Adipocyte (in vitro differentiated cells): ENCODE results near the gene TIMM22.

ENCODE experiments used
- DNase-seq: peaks from one replicate; pipeline ENCODE4 v3.0.0-alpha.2; 2015; ENCODE audit warnings: low read depth
- H3K27me3 ChIP-seq: replicated peaks from 2 replicates; pipeline ENCODE4 v1.7.0; 2013; ENCODE audit warnings: mild to moderate bottlenecking, low read length, moderate library complexity; ENCODE audit not compliant: control insufficient read depth, insufficient read depth
- H3K36me3 ChIP-seq: 2 replicates; pipeline ENCODE4 v1.7.0; 2013; ENCODE audit warnings: low read length, mild to moderate bottlenecking, moderate library complexity; ENCODE audit not compliant: control insufficient read depth, insufficient read depth, severe bottlenecking
- H3K4me1 ChIP-seq: 2 replicates; pipeline ENCODE4 v1.7.0; 2013; ENCODE audit warnings: mild to moderate bottlenecking, low read length, moderate library complexity; ENCODE audit not compliant: control insufficient read depth, insufficient read depth
- H3K4me3 ChIP-seq: 2 replicates; pipeline ENCODE4 v1.7.0; 2013; ENCODE audit warnings: mild to moderate bottlenecking, low read length, moderate library complexity
- H3K9ac ChIP-seq: 2 replicates; pipeline ENCODE4 v1.7.0; 2013; ENCODE audit warnings: mild to moderate bottlenecking, low read length, moderate library complexity
- H3K9me3 ChIP-seq: 2 replicates; pipeline ENCODE4 v1.7.0; 2013; ENCODE audit warnings: mild to moderate bottlenecking, low read length, moderate library complexity; ENCODE audit not compliant: control insufficient read depth

The TIMM22 gene

DNA sequence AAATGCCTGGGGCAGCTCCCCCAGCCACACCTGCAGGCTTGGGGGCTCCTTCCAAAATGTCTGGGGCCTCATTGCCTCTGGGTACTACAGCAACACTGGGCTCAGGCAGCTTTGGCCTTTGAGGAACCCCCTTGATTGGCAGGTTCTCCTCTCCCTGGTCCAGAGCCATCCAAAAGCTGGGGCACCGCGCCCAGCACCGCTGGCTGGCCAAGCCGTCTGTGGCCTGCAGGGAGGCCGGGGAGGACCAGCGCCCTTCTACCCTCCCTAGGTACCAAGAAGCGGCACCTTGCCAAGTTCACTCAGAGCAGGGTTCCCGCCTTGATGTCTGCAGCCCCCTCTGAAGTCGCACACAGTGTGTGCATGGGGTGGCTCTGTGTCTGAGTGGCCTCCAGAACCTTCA lies 30.1 kb downstream of the TIMM22 start:
- Histone ChIP-seq H3K9me3 (no peaks in the 10 kb centered on the region), H3K9ac (no peak overlapping the region), H3K4me1 (peaks cover 28% of the 10 kb centered on the region), H3K36me3 (no peaks in the 10 kb centered on the region), H3K4me3 (no peak overlapping the region), H3K27me3 (no peaks in the 10 kb centered on the region)
- DNase-seq = no peak

DNA sequence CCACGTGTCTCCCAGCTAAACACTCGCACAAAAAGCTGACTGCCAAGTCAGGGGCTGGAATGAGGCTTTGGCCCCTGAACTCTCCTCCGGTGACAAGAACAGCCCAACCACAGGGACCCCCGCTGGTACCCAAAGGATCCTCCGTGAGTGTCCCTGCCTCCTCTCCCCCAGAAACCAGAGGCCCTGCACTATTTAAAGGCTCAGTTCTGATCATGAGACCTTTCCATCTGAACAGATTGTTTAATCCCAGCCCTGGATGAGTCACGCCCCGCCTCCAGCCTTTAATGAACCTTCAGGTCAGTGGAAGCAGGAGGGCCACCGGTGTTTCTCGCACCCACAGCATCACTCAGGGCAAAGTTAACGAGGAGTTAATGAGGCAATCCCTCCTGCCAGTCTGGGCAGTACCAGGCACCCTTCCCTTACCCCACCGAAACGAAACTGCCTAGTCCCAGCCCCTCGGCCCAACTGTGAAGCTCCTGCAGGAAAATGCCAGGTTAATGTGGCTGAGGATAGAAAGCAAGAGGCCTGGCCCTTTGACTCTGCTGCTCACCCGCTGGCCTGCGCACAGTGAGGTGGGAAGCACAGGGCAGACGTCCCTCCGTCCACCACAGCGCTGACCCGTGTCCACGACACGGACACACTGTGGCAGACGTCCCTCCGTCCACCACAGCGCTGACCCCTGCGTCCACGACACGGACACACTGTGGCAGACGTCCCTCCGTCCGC lies 32.4 kb downstream of the TIMM22 start:
- Histone ChIP-seq H3K4me3 (no peak overlapping the region), H3K4me1 (peaks cover 26% of the 10 kb centered on the region), H3K36me3 (no peaks in the 10 kb centered on the region), H3K9me3 (no peaks in the 10 kb centered on the region), H3K9ac (peak overlapping the region; percentile 57), H3K27me3 (no peaks in the 10 kb centered on the region)
- peak; percentile 37 for DNase-seq

DNA sequence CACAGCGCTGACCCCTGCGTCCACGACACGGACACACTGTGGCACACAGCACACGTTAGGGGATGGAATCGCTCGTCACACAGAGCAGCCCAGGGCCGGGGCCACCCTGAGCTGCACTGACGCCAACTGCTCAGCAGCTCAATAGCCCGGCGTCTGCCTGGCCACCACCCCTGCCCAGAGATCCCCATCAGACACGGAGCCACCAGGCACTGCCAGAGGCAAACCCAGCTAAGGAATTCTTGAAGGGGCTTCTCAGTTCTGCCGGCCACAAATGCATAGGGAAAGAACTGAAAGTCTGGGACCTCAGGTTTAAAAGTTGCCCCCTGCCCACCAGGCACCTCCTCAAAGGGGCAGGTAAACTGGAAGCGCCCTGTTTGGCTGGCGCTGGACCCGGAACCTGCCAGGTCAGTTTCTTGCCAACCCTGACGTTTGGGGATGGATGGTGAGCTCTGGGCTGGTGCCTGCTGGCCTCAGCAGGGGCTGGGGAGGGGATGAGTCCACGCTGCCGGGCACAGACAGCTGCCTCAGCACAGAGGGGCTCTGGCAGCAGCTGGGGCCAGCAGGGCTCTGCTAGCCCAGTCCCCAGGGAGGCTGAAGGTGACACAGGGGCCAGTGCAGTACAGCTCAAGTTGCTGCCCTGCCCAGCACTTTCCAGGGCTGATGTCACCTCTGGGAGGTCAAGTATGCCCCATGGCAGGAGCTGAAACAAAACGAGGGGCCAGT lies 33.2 kb downstream of the TIMM22 start:
- Histone ChIP-seq H3K4me1 (peaks cover 26% of the 10 kb centered on the region), H3K27me3 (no peaks in the 10 kb centered on the region), H3K9ac (no peak overlapping the region), H3K9me3 (no peaks in the 10 kb centered on the region), H3K4me3 (peak overlapping the region; percentile 24), H3K36me3 (no peaks in the 10 kb centered on the region)
- no peak for DNase-seq

DNA sequence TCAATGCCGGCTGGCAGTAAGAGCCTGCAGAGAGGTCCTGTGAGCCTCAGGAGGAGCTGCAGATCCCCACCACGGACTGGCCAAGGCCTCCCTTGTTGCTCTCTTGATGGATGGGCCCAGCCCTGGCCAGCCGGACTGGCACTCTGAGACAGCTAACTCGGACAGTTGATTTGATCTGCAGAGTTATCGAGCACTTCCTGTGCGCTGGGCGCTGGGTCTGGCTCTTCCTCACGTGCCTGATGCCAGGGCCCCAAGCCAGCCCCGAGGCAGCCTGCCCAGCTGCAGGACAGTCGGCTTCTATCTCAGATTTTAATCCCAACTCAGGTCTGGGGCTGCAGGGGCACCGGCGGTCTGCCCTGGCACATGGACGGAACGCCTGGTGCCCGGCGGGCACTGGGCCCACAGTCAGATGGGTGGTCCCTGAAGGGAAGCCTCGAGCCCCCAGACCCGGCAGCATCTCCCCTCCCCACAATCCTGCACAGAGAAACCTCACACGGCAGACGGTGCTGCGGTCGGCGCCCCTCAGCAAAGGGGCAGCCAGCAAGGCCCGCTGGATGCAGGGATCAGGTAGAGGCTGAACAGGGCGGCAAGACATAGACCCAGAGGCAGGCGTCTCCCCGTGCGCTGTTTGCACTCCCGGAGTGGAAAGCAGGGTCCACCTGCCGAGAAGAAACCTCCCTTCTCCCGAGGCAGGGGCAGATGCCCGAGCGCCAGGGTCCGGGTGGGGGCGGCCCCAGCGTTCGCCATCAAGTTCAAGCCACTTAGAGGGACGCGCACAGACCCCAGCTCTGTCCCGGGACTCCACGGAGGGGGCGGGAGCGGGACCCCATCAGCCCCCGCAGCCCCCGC lies 34.0 kb downstream of the TIMM22 start:
- DNase-seq = no peak
- no peaks in the 10 kb centered on the region for H3K27me3 ChIP-seq
- H3K9ac ChIP-seq = no peak overlapping the region
- H3K9me3 ChIP-seq = no peaks in the 10 kb centered on the region
- peak overlapping the region; percentile 24 for H3K4me3 ChIP-seq
- peaks cover 26% of the 10 kb centered on the region for H3K4me1 ChIP-seq
- H3K36me3 ChIP-seq = no peaks in the 10 kb centered on the region

DNA sequence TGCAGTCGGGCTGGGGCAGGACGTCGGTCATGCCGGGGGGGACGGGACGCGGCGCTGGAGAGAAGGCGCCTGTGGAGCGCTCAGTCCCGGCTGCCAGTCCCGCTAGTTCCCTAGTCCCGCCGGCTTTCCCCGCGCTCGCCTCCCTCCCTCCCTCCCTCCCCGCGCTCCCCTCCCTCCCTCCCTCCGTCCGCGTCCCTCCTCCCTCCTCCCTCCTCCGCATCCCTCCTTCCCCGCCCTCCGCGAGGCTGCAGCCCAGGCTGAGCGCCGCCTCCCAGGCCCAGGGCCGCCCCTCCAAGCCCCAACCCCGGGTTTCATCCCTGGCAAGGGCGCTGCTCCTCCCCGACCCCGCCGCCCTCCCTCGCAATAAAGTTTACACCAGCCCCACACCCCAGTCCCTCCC lies 34.8 kb downstream of the TIMM22 start:
- H3K4me1 ChIP-seq = peaks cover 26% of the 10 kb centered on the region
- no peak for DNase-seq
- no peak overlapping the region for H3K4me3 ChIP-seq

DNA sequence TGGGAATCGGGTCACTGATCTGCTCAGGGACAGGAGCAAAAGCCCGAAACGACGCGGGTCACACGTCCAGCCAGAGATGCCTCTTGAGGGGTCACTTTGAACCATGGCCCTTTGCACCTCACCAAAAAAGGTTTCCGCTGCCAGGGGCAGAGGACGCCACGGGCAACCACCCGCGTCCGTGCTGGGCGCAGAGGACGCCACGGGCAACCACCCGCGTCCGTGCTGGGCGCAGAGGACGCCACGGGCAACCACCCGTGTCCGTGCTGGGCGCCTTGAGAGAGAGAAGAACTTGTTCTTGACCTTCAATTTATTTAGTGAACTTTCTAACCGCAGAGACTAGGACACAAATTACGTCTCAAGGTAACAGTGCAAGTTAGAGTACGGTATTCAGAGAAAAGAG lies 35.5 kb downstream of the TIMM22 start:
- H3K4me3 ChIP-seq = no peak overlapping the region

More for the DNA sequence above, 34.8 kb downstream of the TIMM22 start:
- Histone ChIP-seq H3K9me3 (no peaks in the 10 kb centered on the region), H3K27me3 (no peaks in the 10 kb centered on the region), H3K36me3 (no peaks in the 10 kb centered on the region), H3K9ac (no peak overlapping the region)

DNA sequence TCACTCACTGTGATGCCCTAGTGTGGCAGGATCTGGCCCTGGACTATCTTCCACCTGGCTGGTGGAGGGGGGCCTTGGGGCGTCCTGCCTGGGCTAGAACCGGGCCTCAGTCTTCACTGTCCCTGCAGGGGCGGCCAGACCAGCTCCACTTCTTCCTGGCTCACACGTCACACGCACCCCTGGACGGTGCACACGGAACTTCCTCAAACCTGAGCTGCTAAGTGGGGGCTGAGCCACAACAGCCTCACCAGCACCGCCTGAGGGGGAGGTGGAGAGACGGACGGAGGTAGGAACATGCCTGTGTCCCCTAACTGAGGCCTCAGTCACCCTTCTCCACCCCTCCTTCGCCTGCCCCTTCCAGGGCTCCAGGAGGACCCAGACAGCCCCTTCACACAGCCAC lies 36.6 kb downstream of the TIMM22 start:
- Histone ChIP-seq H3K4me1 (peaks cover 26% of the 10 kb centered on the region), H3K27me3 (no peaks in the 10 kb centered on the region), H3K36me3 (no peaks in the 10 kb centered on the region), H3K4me3 (no peak overlapping the region), H3K9me3 (no peaks in the 10 kb centered on the region), H3K9ac (no peak overlapping the region)
- no peak for DNase-seq

More for the DNA sequence above, 35.5 kb downstream of the TIMM22 start:
- Histone ChIP-seq H3K9me3 (no peaks in the 10 kb centered on the region), H3K36me3 (no peaks in the 10 kb centered on the region), H3K9ac (no peak overlapping the region), H3K4me1 (peaks cover 26% of the 10 kb centered on the region), H3K27me3 (no peaks in the 10 kb centered on the region)
- no peak for DNase-seq

DNA sequence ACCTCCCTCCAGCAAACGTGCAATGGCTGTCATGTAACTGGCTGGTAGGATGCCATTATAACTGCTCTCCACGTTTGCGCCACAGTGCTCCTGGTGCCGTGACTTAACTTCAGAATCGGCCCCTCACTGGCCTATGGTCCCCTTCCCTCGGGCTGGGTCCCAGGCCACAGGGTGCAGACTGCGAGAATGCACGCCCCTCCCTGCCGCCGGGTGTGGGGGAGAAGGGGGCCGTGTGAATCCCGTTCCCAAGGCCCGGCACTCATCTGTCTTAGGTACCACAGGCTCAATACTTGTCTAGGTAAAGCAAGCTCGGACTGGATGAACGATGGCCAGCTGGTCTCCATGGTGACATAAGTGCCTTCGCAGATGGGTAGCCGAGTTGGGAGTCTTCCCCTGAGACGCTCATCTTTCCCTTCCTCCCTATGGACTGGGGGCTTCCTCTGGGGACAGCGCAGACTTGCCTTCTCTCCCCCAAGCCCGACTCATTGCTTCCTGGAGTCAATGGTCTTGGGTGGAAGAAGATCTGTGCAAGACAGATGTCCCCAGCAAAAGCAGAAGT lies 37.8 kb downstream of the TIMM22 start:
- Histone ChIP-seq H3K36me3 (no peaks in the 10 kb centered on the region), H3K9me3 (no peaks in the 10 kb centered on the region), H3K27me3 (no peaks in the 10 kb centered on the region), H3K4me3 (no peak overlapping the region), H3K9ac (no peak overlapping the region), H3K4me1 (peaks cover 16% of the 10 kb centered on the region)
- no peak for DNase-seq

DNA sequence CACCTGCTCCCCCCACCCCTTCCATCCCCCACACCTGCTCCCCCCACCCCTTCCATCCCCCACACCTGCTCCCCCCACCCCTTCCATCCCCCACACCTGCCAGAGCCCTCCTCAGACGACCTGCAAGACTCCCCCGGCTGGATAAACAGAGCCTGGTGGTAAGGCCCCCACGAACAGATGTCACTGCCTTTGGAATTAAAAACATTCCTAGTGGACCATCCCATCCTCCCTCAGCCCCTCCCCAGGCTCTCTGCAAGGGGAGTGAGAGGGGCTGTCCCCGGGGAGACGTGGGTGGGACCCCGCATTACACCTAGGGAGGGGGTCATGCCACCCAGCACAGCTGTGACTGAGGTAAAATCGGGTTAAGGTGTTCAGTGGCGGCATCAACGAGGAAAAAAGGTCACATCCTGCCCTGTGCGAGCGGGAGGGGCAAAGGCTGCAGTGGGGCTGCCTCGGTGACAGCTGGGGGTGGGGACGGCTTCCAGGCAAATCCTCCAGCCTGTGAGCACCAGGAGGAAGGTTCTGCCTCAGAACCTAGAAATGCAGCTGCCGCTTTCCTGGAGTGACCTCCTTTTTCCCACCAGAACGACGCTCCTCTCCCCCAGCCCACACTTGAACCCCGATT lies 38.7 kb downstream of the TIMM22 start:
- DNase-seq = no peak

DNA sequence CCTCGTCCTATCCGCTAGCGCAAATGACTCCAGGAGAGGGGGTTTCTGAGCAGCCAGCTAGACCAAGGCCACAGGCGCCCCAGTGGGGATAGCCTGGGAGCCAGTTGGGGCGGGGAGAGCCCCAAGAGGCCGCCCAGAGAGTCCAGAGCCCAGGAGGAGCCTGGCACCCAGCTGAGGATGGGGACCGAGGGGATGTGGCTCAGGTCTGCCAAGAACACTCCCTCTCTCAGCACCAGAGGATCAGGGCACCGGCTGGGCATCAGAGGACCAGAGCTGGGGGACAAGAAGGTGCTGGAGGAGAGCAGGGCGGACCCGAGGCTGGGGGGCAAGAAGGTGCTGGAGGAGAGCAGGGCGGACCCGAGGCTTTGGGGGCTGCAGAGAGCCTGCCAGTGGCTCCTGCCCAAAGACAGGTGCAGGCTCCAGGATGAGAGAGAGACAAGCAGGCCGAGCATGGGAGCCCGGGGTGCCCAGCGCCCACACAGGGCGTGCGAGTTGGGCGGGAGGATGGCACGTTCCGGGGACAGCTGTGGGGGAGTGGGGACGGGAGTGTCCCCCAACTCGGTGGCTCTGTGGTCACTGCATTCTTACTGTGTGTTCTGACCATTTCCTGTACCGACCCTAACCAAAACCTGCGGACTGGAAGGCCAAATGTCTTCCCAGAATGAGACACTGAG lies 39.4 kb downstream of the TIMM22 start:
- Histone ChIP-seq H3K4me3 (no peak overlapping the region), H3K9me3 (no peaks in the 10 kb centered on the region), H3K9ac (no peak overlapping the region), H3K27me3 (no peaks in the 10 kb centered on the region), H3K36me3 (peaks cover 2% of the 10 kb centered on the region), H3K4me1 (peaks cover 11% of the 10 kb centered on the region)
- DNase-seq = no peak

More for the DNA sequence above, 38.7 kb downstream of the TIMM22 start:
- Histone ChIP-seq H3K9ac (no peak overlapping the region), H3K36me3 (peaks cover under 1% of the 10 kb centered on the region), H3K9me3 (no peaks in the 10 kb centered on the region), H3K4me3 (no peak overlapping the region), H3K27me3 (no peaks in the 10 kb centered on the region), H3K4me1 (peaks cover 16% of the 10 kb centered on the region)
